Measurements from ENCODE around the gene C10orf53. TPM values are rescaled to one million over a fixed set of nuclear protein-coding genes. Genes with fewer than 3 reads are reported as not detected.

Gene C10orf53
- total and polyA plus RNA-seq, 2 of the 4 experiments (the other 2 are of a cell fraction), result not detected

GRCh38 chr10:49634069-49634660 lies 45.3 kb upstream of the C10orf53 start:
- Histone ChIP-seq H3K79me1 (ENCODE audit: low read depth in 1 of 2, low read length in 2 of 2) (no peaks in the 10 kb centered on the region), H4K91ac (ENCODE audit: insufficient read depth, low read depth, low read length) (no peak overlapping the region), H3K9ac (ENCODE audit: low read depth, low read length) (no peak overlapping the region), H2BK120ac (ENCODE audit: low read depth, low read length) (no peak overlapping the region), H4K8ac (ENCODE audit: low read depth in 2 of 2, low read length in 2 of 2) (no peak overlapping the region), H3K27ac (ENCODE audit: insufficient read depth, low read length) (no peak overlapping the region), H3K4me2 (ENCODE audit: low read depth, low read length) (no peak overlapping the region), H3K23ac (ENCODE audit: low read depth, low read length) (no peak overlapping the region), H3K4ac (ENCODE audit: low read depth, low read length) (no peak overlapping the region), H2AFZ (replicated peaks; ENCODE audit: low read length, poor library complexity) (no peak overlapping the region), H3K4me1 (ENCODE audit: control insufficient read depth, insufficient read depth, low read length) (no peaks in the 10 kb centered on the region), H2BK15ac (ENCODE audit: low read depth, low read length) (no peak overlapping the region), H3K36me3 (ENCODE audit: control insufficient read depth, insufficient read depth, low read length) (no peaks in the 10 kb centered on the region), H2AK9ac (replicated peaks; ENCODE audit: low read depth, low read length, poor library complexity) (no peak overlapping the region), H4K20me1 (ENCODE audit: insufficient read depth, low read length) (no peaks in the 10 kb centered on the region), H3K4me3 (ENCODE audit: insufficient read depth, low read depth, low read length) (no peak overlapping the region), H3K27me3 (ENCODE audit: control insufficient read depth, insufficient read depth, low read length) (peaks cover 22% of the 10 kb centered on the region), H3K9me1 (ENCODE audit: insufficient read depth, low read length) (no peaks in the 10 kb centered on the region), H2AK5ac (ENCODE audit: low read depth, low read length) (no peak overlapping the region), H2BK5ac (ENCODE audit: low read depth, low read length, poor library complexity, severe bottlenecking) (no peak overlapping the region), H3K14ac (replicated peaks; ENCODE audit: low read depth, low read length) (no peak overlapping the region), H4K5ac (ENCODE audit: low read depth, low read length) (no peak overlapping the region), H3K9me3 (ENCODE audit: control insufficient read depth, insufficient read depth, low read length) (no peaks in the 10 kb centered on the region), H3K56ac (ENCODE audit: extremely low read depth, insufficient read depth, low read length) (no peak overlapping the region), H3K18ac (ENCODE audit: low read depth, low read length) (no peak overlapping the region), H2BK20ac (ENCODE audit: low read depth, low read length) (no peak overlapping the region)
- CTCF ChIA-PET, result interaction anchor here (1.3 kb wide), 1 partner anchor 41 kb away, joined by 3 read pairs; no protein-coding TSS in a partner anchor
- ATAC-seq (ENCODE audit: low read depth) (no peak), DNase-seq (no peak)
- dilution Hi-C loops (cut with HindIII; ENCODE audit: low sequenced_read_pairs, unreplicated experiment) (no loop called here), intact Hi-C loops (cut with micrococcal nuclease) (no loop called here), in situ Hi-C loops (cut with MboI; ENCODE audit: low sequenced_read_pairs) (no loop called here)
- WGBS, 2 experiments (ENCODE audit: extremely low coverage in 2 of 2, insufficient read length in 1 of 2), result no CpG with 5 or more reads among the region's 8 CpGs
- POLR2A ChIA-PET (ENCODE audit: unreplicated experiment), result no interaction called here
- TF ChIP-seq SMC3 (IDR thresholded peaks at IDR 0.05; ENCODE audit: low read depth, low read length) (no peak), RCOR1 (IDR thresholded peaks at IDR 0.05; ENCODE audit: insufficient replicate concordance, low read length) (no peak)
- no TSS peak for BruUV-seq (replicated peaks)

Measured in IMR-90 (cell line).